Mesendoderm (in vitro differentiated cells): Measurements from ENCODE around the gene ERC1.

Source experiments
- DNase-seq: peaks from one replicate; pipeline ENCODE4 v3.0.0; 2013
- H2AK5ac ChIP-seq: 2 replicates; pipeline ENCODE4 v1.6.1; 2013; ENCODE audit warnings: low read length, inconsistent platforms
- H2BK120ac ChIP-seq: 2 replicates; pipeline ENCODE4 v1.6.1; 2013; ENCODE audit warnings: low read depth, mild to moderate bottlenecking, low read length, moderate library complexity, mixed read lengths
- H2BK15ac ChIP-seq: replicated peaks from 2 replicates; pipeline ENCODE4 v1.6.1; 2013; ENCODE audit warnings: low read depth, mild to moderate bottlenecking, moderate library complexity
- H2BK5ac ChIP-seq: 2 replicates; pipeline ENCODE4 v1.6.1; 2013; ENCODE audit warnings: low read length, inconsistent platforms
- H3K18ac ChIP-seq: 2 replicates; pipeline ENCODE4 v1.6.1; 2013; ENCODE audit warnings: mild to moderate bottlenecking, low read length, mixed read lengths
- H3K23ac ChIP-seq: one replicate; pipeline ENCODE4 v1.6.1; 2013; ENCODE audit warnings: low read length
- H3K27ac ChIP-seq: 2 replicates; pipeline ENCODE4 v1.5.1; 2013; ENCODE audit warnings: low read depth, mild to moderate bottlenecking, inconsistent platforms, low read length, moderate library complexity
- H3K27me3 ChIP-seq: 2 replicates; pipeline ENCODE4 v1.6.1; 2013; ENCODE audit warnings: low read length, control low read depth, mild to moderate bottlenecking, inconsistent platforms; ENCODE audit not compliant: insufficient read depth, poor library complexity
- H3K36me3 ChIP-seq: 2 replicates; pipeline ENCODE4 v1.6.1; 2013; ENCODE audit warnings: low read length, inconsistent platforms; ENCODE audit not compliant: control insufficient read depth, insufficient read depth
- H3K4ac ChIP-seq: one replicate; pipeline ENCODE4 v1.6.1; 2013; ENCODE audit warnings: low read depth, mild to moderate bottlenecking, low read length, moderate library complexity
- H3K4me1 ChIP-seq: 2 replicates; pipeline ENCODE4 v1.6.1; 2013; ENCODE audit warnings: low read depth, low read length, inconsistent platforms; ENCODE audit not compliant: control insufficient read depth
- H3K4me2 ChIP-seq: 2 replicates; pipeline ENCODE4 v1.6.1; 2013; ENCODE audit warnings: low read length
- H3K4me3 ChIP-seq: 2 replicates; pipeline ENCODE4 v1.5.1; 2013; ENCODE audit warnings: mild to moderate bottlenecking, low read length
- H3K56ac ChIP-seq: one replicate; pipeline ENCODE4 v1.6.1; 2013; ENCODE audit warnings: low read length
- H3K79me1 ChIP-seq: 2 replicates; pipeline ENCODE4 v1.6.1; 2013; ENCODE audit warnings: low read length, inconsistent platforms
- H3K79me2 ChIP-seq: 2 replicates; pipeline ENCODE4 v1.6.1; 2013; ENCODE audit warnings: mild to moderate bottlenecking, low read length; ENCODE audit not compliant: control insufficient read depth, insufficient read depth
- H3K9ac ChIP-seq: 2 replicates; pipeline ENCODE4 v1.6.1; 2013; ENCODE audit warnings: low read length, inconsistent platforms
- H4K5ac ChIP-seq: one replicate; pipeline ENCODE4 v1.6.1; 2013; ENCODE audit warnings: low read length
- H4K8ac ChIP-seq: one replicate; pipeline ENCODE4 v1.6.1; 2013; ENCODE audit warnings: low read depth, mild to moderate bottlenecking, control low read depth, low read length, moderate library complexity
- WGBS: extraction: QIAGEN DNeasy Blood & Tissue Kit; methylation state at CpG from one replicate; pipeline ENCODE4 v1.1.7; 2013; ENCODE audit warnings: low lambda C conversion rate, missing lambda C conversion rate; ENCODE audit not compliant: insufficient coverage; ENCODE audit errors: extremely low coverage; 5-methylcytosine and 5-hydroxymethylcytosine counted together

The ERC1 gene

DNA sequence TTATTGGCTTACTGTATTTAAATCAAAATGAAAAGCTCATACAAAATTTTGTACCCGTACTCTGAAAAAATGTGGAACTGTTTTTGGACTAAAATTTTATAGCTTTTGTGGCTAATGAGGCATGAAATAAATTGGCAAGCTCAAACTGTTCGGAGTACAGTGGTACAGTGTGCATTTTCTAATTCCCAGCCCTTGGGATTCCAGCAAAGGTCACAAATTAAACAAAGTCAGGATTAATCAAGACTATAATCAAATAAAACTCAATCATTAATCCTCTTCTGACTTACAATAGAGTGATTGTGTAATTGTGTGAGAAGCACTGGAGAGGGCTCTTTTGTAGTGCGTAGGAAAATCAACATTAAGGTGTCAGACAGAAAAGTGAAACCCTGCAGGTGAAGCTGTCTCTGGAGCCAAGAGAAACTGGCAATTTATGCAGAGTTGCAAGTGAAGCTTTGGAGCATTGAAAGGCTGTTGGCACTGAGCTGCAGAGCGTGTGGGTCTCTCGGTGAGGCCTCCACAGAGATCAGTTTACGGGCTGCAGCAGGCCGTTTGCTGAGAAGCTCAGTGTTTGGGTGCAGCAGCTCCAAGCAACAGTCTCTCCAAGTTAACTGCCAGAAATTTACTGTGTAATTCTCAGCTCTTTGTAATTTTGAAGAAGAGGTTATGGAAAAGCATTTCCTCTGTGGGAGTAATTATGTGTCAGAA is 327.5 kb downstream of the ERC1 start:
- Histone ChIP-seq H2BK5ac (no peak overlapping the region), H3K4me2 (no peak overlapping the region), H4K8ac (no peak overlapping the region), H3K4me1 (no peaks in the 10 kb centered on the region), H3K27me3 (no peaks in the 10 kb centered on the region), H3K9ac (no peak overlapping the region), H2BK15ac (peak overlapping the region; percentile 74), H3K18ac (no peak overlapping the region), H2AK5ac (no peak overlapping the region), H3K4me3 (no peak overlapping the region), H3K4ac (no peak overlapping the region), H3K79me2 (no peaks in the 10 kb centered on the region), H2BK120ac (no peak overlapping the region), H3K36me3 (no peaks in the 10 kb centered on the region), H3K23ac (no peak overlapping the region), H3K79me1 (no peaks in the 10 kb centered on the region), H3K27ac (peak overlapping the region; percentile 48), H3K56ac (no peak overlapping the region), H4K5ac (no peak overlapping the region)
- DNase-seq: peak; percentile 93
- no CpG with 5 or more reads among the region's 7 CpGs for WGBS

DNA sequence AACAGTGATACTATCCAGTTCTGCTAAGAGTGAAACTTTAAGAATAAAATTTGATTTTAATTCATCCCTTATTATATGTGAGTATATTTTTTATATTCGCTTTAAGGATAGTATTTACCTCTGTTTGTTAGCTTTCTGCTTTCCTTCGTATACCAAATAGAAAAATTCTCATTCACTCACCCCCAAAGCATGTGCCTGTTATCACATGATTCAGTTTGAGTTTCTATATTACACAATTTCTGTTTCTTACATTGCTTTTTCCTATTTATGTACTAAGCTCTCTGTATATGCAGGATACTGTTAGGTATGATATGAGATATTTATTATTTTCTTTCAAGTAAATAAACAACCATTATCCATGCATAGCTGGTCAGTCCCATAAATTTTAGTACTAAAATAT is 328.2 kb downstream of the ERC1 start:
- Histone ChIP-seq H3K36me3 (no peaks in the 10 kb centered on the region), H3K27me3 (no peaks in the 10 kb centered on the region), H4K8ac (no peak overlapping the region), H3K4ac (no peak overlapping the region), H2BK15ac (no peak overlapping the region), H2BK120ac (no peak overlapping the region), H2AK5ac (no peak overlapping the region), H3K18ac (no peak overlapping the region), H3K27ac (no peak overlapping the region), H3K79me1 (no peaks in the 10 kb centered on the region), H3K4me1 (peaks cover 4% of the 10 kb centered on the region), H3K4me2 (no peak overlapping the region), H3K56ac (no peak overlapping the region), H4K5ac (no peak overlapping the region), H3K23ac (no peak overlapping the region), H2BK5ac (no peak overlapping the region), H3K4me3 (no peak overlapping the region), H3K79me2 (no peaks in the 10 kb centered on the region), H3K9ac (no peak overlapping the region)
- no peak for DNase-seq
- no CpG with 5 or more reads among the region's 2 CpGs for WGBS

DNA sequence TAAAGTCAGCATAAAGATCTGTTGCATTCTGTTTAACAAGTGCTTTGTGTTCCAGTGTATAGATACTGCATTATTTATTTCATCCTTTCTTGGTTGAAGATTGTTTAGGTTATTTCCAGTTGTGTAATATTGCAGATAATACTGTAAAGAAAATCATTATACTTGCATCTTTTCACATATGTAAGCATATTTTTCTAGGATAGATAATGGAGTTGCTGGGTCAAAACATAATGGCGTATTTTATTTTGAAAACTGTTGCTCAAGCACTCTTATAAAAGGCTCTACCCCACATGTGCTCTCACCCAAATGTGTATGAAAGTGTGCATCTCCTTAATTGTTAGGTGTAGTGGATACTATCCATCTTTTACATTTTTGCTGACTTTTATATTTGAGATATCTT is 329.0 kb downstream of the ERC1 start:
- Histone ChIP-seq H2AK5ac (no peak overlapping the region), H3K79me2 (no peaks in the 10 kb centered on the region), H3K36me3 (no peaks in the 10 kb centered on the region), H3K4me2 (no peak overlapping the region), H2BK15ac (no peak overlapping the region), H3K56ac (no peak overlapping the region), H3K23ac (no peak overlapping the region), H3K27ac (no peak overlapping the region), H3K27me3 (no peaks in the 10 kb centered on the region), H3K4me1 (peaks cover 4% of the 10 kb centered on the region), H3K18ac (no peak overlapping the region), H4K5ac (no peak overlapping the region), H4K8ac (no peak overlapping the region), H3K79me1 (no peaks in the 10 kb centered on the region), H3K9ac (no peak overlapping the region), H3K4ac (no peak overlapping the region), H2BK5ac (no peak overlapping the region), H2BK120ac (no peak overlapping the region), H3K4me3 (no peak overlapping the region)
- DNase-seq: no peak
- no CpG with 5 or more reads among the region's 1 CpG for WGBS

DNA sequence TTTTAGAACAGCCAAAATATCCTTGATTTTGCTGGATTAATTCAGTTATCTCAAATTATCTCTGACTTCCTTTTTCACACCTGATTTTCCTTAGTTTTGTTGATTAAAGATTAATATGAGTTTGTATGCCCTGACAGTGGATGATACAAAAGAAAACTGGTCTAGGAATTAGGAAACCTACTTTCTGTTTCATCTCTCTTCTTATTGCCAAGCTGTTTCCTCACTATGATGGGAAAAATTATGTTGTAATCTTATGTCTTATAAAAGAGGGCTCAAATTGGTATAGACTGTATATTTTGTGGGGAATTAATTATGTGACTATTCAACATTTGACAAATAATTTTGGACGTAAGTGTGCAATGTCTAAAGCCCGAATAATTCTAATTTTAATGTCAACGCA is 331.8 kb downstream of the ERC1 start:
- Histone ChIP-seq H3K18ac (no peak overlapping the region), H2BK5ac (no peak overlapping the region), H3K79me1 (no peaks in the 10 kb centered on the region), H4K5ac (no peak overlapping the region), H4K8ac (no peak overlapping the region), H3K4me1 (peaks cover 4% of the 10 kb centered on the region), H3K27ac (no peak overlapping the region), H2BK120ac (no peak overlapping the region), H3K4me2 (no peak overlapping the region), H3K79me2 (no peaks in the 10 kb centered on the region), H3K56ac (no peak overlapping the region), H3K4ac (no peak overlapping the region), H3K36me3 (no peaks in the 10 kb centered on the region), H3K9ac (no peak overlapping the region), H3K4me3 (no peak overlapping the region), H3K23ac (no peak overlapping the region), H2BK15ac (no peak overlapping the region), H2AK5ac (no peak overlapping the region), H3K27me3 (no peaks in the 10 kb centered on the region)
- DNase-seq: no peak
- no CpG with 5 or more reads among the region's 3 CpGs for WGBS

DNA sequence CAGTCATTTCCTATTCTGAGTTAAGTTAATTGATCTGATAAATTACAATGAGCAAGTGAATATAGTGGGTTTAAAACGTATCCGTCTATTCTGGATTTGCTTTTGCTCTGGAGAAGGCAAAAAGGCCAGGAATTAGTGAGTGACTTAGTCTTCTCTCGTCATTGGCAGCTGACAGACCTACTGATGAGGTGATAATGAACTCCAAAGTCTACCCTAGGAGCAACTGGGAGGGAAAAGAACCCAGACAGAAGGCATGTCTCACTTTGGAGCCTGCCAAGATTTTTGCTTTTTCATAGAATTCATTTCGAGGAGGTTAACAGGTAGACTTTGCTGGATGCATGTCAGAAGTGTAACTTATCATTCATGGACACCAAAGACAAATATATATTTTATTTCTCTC is 333.1 kb downstream of the ERC1 start:
- Histone ChIP-seq H3K79me2 (no peaks in the 10 kb centered on the region), H3K4ac (no peak overlapping the region), H2AK5ac (no peak overlapping the region), H2BK15ac (no peak overlapping the region), H2BK5ac (no peak overlapping the region), H3K27me3 (no peaks in the 10 kb centered on the region), H3K36me3 (no peaks in the 10 kb centered on the region), H3K18ac (peak overlapping the region; percentile 51), H2BK120ac (no peak overlapping the region), H4K8ac (no peak overlapping the region), H3K23ac (no peak overlapping the region), H3K4me1 (peaks cover 4% of the 10 kb centered on the region), H3K27ac (peak overlapping the region; percentile 25), H3K79me1 (no peaks in the 10 kb centered on the region), H3K56ac (no peak overlapping the region), H3K9ac (no peak overlapping the region), H3K4me2 (no peak overlapping the region), H3K4me3 (no peak overlapping the region), H4K5ac (no peak overlapping the region)
- peak; percentile 79 for DNase-seq
- WGBS: no CpG with 5 or more reads among the region's 4 CpGs

DNA sequence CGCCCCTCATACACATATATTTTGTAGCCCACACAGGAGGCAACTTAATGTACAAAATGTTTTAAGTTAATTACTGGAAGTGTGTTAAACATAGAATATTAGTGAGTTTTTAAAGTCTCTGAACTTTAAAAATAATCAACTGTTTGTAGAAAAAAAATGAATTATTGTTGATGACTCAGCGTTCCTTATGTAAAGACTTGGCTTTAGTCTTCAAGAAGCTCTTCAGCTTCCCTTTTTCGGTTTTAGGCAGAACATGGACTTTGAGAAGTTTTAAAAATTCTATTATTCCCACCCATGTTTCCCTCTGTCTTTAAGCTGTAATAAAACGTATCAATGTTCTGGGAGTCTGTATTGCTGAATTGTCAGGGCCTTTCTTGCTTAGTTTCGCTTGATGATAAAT is 333.9 kb downstream of the ERC1 start:
- Histone ChIP-seq H2BK15ac (peak overlapping the region; percentile 92), H3K27ac (no peak overlapping the region), H4K8ac (no peak overlapping the region), H3K18ac (no peak overlapping the region), H4K5ac (no peak overlapping the region), H3K79me2 (no peaks in the 10 kb centered on the region), H3K56ac (no peak overlapping the region), H3K36me3 (no peaks in the 10 kb centered on the region), H3K4ac (no peak overlapping the region), H2AK5ac (no peak overlapping the region), H3K27me3 (no peaks in the 10 kb centered on the region), H3K4me2 (no peak overlapping the region), H3K23ac (no peak overlapping the region), H2BK120ac (no peak overlapping the region), H2BK5ac (no peak overlapping the region), H3K4me1 (peaks cover 4% of the 10 kb centered on the region), H3K4me3 (no peak overlapping the region), H3K9ac (no peak overlapping the region), H3K79me1 (no peaks in the 10 kb centered on the region)
- WGBS: no CpG with 5 or more reads among the region's 5 CpGs
- DNase-seq: no peak
